Lower lobe of right lung (tissue), 2 donors: ENCODE results near the gene PRDM16. TPM values are rescaled to one million over a fixed set of nuclear protein-coding genes. Genes with fewer than 3 reads are reported as not detected.

Experiments used
- ATAC-seq, 2 donors: fragments of 200-7000 bp; cut with Tn5 transposase; one replicate each; pipeline ENCODE4 v1.9.1; 2020 to 2022; ENCODE audit warnings: mild to moderate bottlenecking in 2 of 2, moderate library complexity in 2 of 2
- DNase-seq: peaks from one replicate; pipeline ENCODE4 v3.0.0-alpha.2; 2020
- H3K27ac ChIP-seq: fragments of 200-600 bp; one replicate; pipeline ENCODE4 v1.8.0; 2022
- H3K27me3 ChIP-seq: fragments of 200-600 bp; one replicate; pipeline ENCODE4 v1.8.0; 2022; ENCODE audit warnings: low read depth
- H3K36me3 ChIP-seq: fragments of 200-600 bp; one replicate; pipeline ENCODE4 v1.8.0; 2022; ENCODE audit warnings: mild to moderate bottlenecking
- H3K4me1 ChIP-seq: fragments of 200-600 bp; one replicate; pipeline ENCODE4 v1.8.0; 2022
- H3K4me3 ChIP-seq: fragments of 200-600 bp; one replicate; pipeline ENCODE4 v1.8.0; 2022; ENCODE audit warnings: mild to moderate bottlenecking
- H3K9me3 ChIP-seq: fragments of 200-600 bp; one replicate; pipeline ENCODE4 v1.8.0; 2022
- intact Hi-C: fragments of 100-400 bp; cut with DNase I; formaldehyde crosslinking; loops from one replicate; pipeline ENCODE4 v1.11.0; 2022
- total RNA-seq: library from RNA; stranded (reverse); fragmentation: NEBNext Ultra II Directional; extraction: Animal tissue kit (Norgen Biotek cat#: 25700); gene quantifications from one replicate; pipeline ENCODE4 v1.2.1, GENCODE V29; 2021
- TF ChIP-seq, protein P1 (sequence below): fragments of 200-600 bp; IDR thresholded peaks from one replicate; pipeline ENCODE4 v1.8.0; 2022; ENCODE audit warnings: antibody characterized with exemption, mild to moderate bottlenecking
- donor health status: DM: no; HTN: yes; CAD: no; lungs with severe emphysema.

PRDM16 gene
- total RNA-seq, 1 donor from 2014 or later, result 19.2 TPM

DNA sequence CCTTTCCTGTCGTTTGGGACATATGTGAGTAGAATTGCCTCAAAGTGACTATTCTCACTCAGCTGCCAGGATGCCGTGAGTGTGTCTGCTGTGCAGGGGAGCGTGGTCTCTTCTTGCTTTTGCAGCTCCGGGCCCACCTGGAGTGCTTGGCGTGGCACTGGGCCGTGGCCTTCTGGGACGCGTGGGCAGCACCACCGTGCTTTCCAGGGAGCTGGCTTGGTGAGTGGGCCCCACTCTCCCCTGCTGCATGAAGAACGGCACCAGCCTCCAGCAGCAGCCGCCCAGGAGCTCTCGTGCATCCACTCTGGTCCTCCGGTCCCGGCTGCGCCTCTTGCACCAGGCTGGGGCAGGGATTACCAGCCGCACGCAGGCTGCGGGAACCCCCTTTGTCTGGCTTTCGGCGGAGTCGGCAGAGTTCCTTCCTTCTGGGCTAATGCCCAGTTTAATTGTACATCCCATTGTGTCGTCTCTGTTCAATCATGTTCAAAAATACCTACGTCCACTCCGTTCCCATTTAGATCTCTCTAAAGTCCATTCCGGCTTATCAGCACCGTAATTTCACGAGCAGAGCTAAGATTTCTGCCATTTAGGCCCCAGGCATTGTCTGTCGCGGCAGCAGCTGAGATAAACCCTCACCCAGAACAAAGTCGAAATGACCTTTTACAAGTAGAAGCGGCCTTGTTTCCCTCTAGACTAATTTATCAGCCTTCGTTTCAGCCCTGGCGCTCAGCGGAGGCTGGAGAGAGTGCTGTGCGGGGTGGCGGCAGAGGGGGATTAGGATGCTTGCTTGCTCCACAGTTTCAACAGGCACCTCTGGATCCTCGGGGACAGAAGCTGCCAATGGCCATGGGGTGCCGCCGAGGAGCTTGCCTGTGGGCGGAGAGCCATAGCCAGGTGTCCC is 129.6 kb downstream of the PRDM16 start:
- DNase-seq, result no peak
- Histone ChIP-seq H3K4me1 (no peaks in the 10 kb centered on the region), H3K9me3 (no peaks in the 10 kb centered on the region), H3K27me3 (no peaks in the 10 kb centered on the region), H3K4me3 (no peak overlapping the region), H3K36me3 (no peaks in the 10 kb centered on the region), H3K27ac (no peak overlapping the region)
- intact Hi-C loops, result no loop called here
- no peak for ATAC-seq
- TF ChIP-seq, protein P1, sequence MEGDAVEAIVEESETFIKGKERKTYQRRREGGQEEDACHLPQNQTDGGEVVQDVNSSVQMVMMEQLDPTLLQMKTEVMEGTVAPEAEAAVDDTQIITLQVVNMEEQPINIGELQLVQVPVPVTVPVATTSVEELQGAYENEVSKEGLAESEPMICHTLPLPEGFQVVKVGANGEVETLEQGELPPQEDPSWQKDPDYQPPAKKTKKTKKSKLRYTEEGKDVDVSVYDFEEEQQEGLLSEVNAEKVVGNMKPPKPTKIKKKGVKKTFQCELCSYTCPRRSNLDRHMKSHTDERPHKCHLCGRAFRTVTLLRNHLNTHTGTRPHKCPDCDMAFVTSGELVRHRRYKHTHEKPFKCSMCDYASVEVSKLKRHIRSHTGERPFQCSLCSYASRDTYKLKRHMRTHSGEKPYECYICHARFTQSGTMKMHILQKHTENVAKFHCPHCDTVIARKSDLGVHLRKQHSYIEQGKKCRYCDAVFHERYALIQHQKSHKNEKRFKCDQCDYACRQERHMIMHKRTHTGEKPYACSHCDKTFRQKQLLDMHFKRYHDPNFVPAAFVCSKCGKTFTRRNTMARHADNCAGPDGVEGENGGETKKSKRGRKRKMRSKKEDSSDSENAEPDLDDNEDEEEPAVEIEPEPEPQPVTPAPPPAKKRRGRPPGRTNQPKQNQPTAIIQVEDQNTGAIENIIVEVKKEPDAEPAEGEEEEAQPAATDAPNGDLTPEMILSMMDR, result no peak

DNA sequence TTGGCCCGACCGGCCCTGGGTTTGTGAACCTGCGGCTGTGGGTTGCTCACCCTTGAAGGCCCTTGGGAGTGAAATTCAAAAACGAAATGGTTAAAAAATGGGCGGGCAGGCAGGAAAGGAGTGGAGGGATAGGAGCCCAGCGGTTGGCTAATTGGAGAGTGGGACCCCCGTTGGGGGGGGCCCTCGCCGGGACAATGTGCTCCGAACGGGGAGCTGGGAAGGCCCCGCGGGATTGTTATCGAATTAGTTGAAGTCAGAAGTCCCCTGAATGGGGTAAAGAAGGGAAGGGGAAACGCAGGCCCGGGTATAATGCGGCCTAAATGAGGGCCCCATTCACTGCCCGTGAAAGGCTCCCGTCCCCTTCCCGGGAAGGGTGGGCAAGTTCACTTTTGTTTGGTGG is 135.7 kb downstream of the PRDM16 start:
- no peaks in the 10 kb centered on the region for H3K9me3 ChIP-seq
- TF ChIP-seq, protein P1, result no peak
- no peak overlapping the region for H3K4me3 ChIP-seq
- no peaks in the 10 kb centered on the region for H3K4me1 ChIP-seq
- DNase-seq (no peak), ATAC-seq (no peak)
- intact Hi-C loops, result no loop called here
- H3K27me3 ChIP-seq, result no peaks in the 10 kb centered on the region
- H3K36me3 ChIP-seq, result no peaks in the 10 kb centered on the region
- H3K27ac ChIP-seq, result no peak overlapping the region

DNA sequence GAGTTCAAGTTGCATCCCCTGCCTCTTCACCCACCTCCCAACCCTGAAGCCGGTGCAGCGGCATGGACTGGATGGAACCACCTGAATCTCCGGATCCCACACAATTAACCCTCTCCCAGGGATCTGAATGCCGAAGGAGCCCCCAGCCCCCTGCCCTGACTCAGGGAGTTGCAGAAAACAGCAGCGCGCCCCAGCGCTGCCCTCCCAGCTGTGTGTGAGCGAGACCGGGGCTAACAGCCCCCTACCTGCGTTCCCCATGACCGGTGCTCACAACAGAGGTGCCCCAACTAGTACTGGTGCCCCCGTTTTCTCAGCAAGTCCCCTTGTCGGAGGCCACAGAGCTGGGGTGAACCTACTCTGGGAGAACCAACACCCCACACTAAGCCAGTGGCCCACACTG is 136.8 kb downstream of the PRDM16 start:
- Histone ChIP-seq H3K27me3 (no peaks in the 10 kb centered on the region), H3K4me3 (no peak overlapping the region), H3K27ac (no peak overlapping the region), H3K36me3 (no peaks in the 10 kb centered on the region), H3K4me1 (no peaks in the 10 kb centered on the region), H3K9me3 (no peaks in the 10 kb centered on the region)
- TF ChIP-seq, protein P1, result no peak
- intact Hi-C loops, result no loop called here
- DNase-seq (no peak), ATAC-seq (no peak)

DNA sequence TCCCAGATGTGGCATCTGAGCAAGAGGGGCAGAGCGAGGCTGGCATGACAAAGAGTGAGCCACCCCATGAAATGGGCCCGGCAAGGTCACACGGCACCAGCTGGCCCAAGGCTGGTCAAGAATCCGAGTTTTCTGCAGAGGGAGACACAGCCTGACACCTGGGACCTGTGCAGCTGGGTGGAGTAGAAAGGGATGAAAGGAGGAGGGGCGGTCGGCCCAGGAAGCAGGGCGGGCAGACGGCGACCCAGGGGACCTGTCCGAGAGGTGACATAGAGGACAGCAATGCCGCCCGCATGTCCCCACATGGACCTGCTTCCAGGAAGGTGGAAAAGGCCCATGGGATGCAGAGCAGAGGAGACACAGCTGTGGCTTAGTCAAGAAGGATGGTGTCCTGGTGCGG is 137.7 kb downstream of the PRDM16 start:
- Histone ChIP-seq H3K4me1 (no peaks in the 10 kb centered on the region), H3K27me3 (no peaks in the 10 kb centered on the region), H3K4me3 (no peak overlapping the region), H3K9me3 (no peaks in the 10 kb centered on the region), H3K36me3 (no peaks in the 10 kb centered on the region), H3K27ac (no peak overlapping the region)
- intact Hi-C loops, result no loop called here
- ATAC-seq, result no peak
- TF ChIP-seq, protein P1, result no peak
- DNase-seq, result no peak

DNA sequence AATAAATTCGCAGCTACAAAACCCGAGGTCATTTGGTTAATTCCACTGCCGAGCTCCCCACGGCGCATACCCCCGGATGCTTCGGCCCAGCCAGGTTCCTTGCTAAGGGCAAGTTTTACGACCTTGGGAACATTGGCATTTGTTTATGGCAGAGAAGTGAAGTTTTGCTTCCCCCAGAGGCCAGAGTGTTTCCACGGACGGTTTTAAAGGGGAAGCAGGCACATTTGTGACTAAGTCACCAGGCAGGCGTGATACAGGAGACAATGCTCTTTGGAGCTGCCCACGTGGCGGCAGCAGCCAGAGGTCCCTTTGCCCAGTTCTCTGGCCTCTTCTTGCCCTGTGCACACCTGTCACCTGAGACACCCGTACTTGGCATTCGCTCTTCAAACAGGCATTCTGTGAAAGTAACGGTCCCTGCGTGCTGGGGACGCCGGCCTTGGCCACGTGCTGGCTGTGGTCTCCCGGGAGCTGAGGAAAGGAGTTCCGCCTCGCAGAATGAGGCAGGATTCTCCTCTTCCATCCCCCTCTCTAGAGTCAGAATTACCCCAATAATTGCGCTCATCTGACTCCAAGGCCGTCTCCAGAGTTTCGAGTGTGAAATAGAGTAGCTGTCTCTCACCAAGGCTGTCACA is 138.3 kb downstream of the PRDM16 start:
- Histone ChIP-seq H3K27me3 (no peaks in the 10 kb centered on the region), H3K4me3 (no peak overlapping the region), H3K9me3 (no peaks in the 10 kb centered on the region), H3K27ac (no peak overlapping the region), H3K36me3 (no peaks in the 10 kb centered on the region), H3K4me1 (no peaks in the 10 kb centered on the region)
- ATAC-seq (no peak), DNase-seq (no peak)
- intact Hi-C loops, result no loop called here
- TF ChIP-seq, protein P1, result no peak
